Mononuclear cell (primary cell): ENCODE measurements around the gene SPATA9. TPM values are rescaled to one million over a fixed set of nuclear protein-coding genes. Genes with fewer than 3 reads are reported as not detected.

Experiments
- H3K27me3 ChIP-seq: 2 replicates; pipeline ENCODE4 v1.6.0; 2011; ENCODE audit warnings: low read length, control low read depth; ENCODE audit not compliant: insufficient read depth
- H3K4me1 ChIP-seq: 2 replicates; pipeline ENCODE4 v1.5.1; 2011; ENCODE audit warnings: mild to moderate bottlenecking, low read length, control low read depth; ENCODE audit not compliant: insufficient read depth
- H3K4me3 ChIP-seq: 2 replicates; pipeline ENCODE4 v1.5.1; 2011; ENCODE audit warnings: mild to moderate bottlenecking, low read length, moderate library complexity
- H3K9me3 ChIP-seq: 2 replicates; pipeline ENCODE4 v1.5.1; 2011; ENCODE audit warnings: low read depth, mild to moderate bottlenecking, control low read depth, low read length
- total RNA-seq: library from RNA; depleted of rRNA; stranded (reverse); fragments of >200 nt; gene quantifications from one replicate; pipeline ENCODE4 v1.2.3, GENCODE V29; 2012

The SPATA9 gene
- total RNA-seq, 1 donor: not detected

DNA sequence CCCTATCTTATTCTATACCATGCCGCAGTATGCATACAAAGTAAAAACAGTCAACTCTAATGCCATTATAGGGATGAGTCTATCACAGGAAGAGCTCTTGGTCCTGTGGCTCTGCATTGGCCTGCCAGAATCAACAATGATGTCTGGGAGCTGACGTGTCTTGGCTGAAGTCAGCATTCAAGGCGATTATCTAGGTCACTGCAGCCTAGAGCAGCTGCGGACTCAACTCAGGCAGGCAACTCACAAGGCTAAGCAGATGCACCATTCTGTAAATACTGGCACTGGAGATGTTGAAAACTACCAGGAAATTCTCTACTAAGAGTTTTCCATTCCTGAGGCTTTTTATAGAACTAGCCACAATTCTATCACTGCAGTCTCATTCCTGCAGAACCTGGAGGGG is 13.3 kb downstream of the SPATA9 start:
- no peaks in the 10 kb centered on the region for H3K9me3 ChIP-seq
- H3K4me3 ChIP-seq: no peak overlapping the region
- no peaks in the 10 kb centered on the region for H3K27me3 ChIP-seq
- peaks cover 5% of the 10 kb centered on the region for H3K4me1 ChIP-seq

GRCh38 chr5:95668728-95669127 is 14.1 kb downstream of the SPATA9 start:
- Histone ChIP-seq H3K9me3 (no peaks in the 10 kb centered on the region), H3K4me3 (no peak overlapping the region), H3K27me3 (no peaks in the 10 kb centered on the region), H3K4me1 (peaks cover 5% of the 10 kb centered on the region)

DNA sequence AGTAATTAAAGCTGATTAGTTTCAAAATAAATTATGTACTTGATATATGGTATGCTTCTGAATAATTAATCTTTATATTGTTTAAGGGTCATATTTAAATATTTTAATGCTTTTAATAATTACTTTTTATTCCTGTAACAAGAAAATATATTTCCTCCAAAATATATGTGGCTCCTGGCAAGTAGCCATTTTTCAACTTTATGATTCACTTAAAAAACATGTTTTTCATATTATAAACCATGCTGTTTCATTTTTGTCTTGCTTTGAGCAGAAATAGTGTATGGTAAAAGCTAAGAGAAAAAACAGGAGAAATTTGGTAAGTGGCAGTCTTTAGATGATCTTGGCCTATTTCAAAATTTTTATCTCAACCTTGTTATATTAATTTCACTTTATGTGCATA is 14.6 kb downstream of the SPATA9 start:
- Histone ChIP-seq H3K4me3 (no peak overlapping the region), H3K27me3 (no peaks in the 10 kb centered on the region), H3K4me1 (peaks cover 5% of the 10 kb centered on the region), H3K9me3 (no peaks in the 10 kb centered on the region)

DNA sequence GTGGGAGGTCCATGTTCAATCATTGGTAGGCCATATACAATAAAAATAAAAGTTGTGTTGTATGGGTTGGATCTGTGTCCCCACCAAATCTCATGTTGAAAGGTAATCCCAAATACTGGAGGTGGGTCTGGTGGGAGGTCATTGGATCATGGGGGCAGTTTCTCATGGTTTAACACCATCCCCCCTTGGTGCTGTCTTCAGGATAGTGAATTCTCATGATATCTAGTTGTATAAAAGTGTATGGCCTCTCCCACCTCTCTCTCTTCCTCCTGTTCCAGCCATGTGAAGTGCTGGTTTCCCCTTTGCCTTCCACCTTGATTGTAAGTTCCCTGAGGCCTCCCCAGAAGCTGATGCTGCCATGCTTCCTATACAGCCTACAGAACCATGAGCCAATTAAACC is 15.1 kb downstream of the SPATA9 start:
- Histone ChIP-seq H3K4me1 (peaks cover 5% of the 10 kb centered on the region), H3K4me3 (no peak overlapping the region), H3K27me3 (no peaks in the 10 kb centered on the region), H3K9me3 (no peaks in the 10 kb centered on the region)

DNA sequence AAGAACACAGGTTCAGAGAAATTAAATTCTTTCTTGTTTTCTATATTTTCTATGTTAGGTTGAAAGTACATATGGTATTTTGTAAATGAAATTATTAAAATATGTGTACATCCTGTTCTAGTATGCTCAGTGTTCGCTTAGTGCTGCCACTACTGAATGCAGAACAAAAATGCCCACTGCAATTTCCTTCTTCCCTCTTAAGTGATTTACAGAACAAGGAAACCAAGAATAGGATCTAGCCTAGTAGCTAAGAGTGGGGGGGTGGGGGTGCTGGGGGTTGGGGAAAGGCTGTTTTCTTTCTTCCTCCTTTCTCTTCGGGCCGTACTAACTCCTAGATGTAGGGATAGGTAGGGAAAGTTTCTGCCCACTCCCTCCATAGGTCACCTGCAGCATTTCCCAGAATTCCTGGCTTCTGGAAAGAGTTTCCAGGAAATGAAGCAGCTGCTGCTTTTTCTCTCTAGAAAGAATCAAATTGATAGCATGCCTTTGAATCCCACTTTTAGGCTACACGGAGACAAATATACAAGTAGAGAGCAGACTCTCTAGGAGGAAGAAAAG is 15.7 kb downstream of the SPATA9 start:
- no peak overlapping the region for H3K4me3 ChIP-seq
- H3K4me1 ChIP-seq: peaks cover 4% of the 10 kb centered on the region
- no peaks in the 10 kb centered on the region for H3K9me3 ChIP-seq
- no peaks in the 10 kb centered on the region for H3K27me3 ChIP-seq

- Histone ChIP-seq H3K4me3 (no peak overlapping the region), H3K4me1 (no peaks in the 10 kb centered on the region), H3K27me3 (no peaks in the 10 kb centered on the region), H3K9me3 (no peaks in the 10 kb centered on the region)
Measured at GRCh38 chr5:95664204-95664786, 18.5 kb downstream of the SPATA9 start.

- Histone ChIP-seq H3K4me3 (no peak overlapping the region), H3K9me3 (no peaks in the 10 kb centered on the region), H3K4me1 (no peaks in the 10 kb centered on the region), H3K27me3 (no peaks in the 10 kb centered on the region)
Measured at GRCh38 chr5:95662946-95663345, 19.8 kb downstream of the SPATA9 start.

DNA sequence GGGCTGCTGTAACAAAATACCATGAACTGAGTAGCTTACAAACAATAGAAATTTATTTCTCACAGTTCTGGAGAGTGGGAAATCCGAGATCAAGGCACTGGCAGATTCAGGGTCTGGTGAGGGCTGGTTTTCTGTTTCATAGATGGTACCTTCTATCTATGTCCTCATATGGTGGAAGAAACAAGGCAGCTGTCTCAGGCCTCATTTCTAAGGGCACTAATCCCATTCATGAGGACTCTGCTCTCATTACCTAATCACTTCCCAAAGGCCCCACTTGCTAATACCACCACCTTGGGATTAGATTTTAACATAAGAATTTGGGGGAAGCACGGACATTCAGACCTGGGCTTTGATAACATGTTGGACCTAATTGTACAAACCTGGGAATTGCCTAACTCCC is 22.7 kb downstream of the SPATA9 start:
- no peak overlapping the region for H3K4me3 ChIP-seq
- no peaks in the 10 kb centered on the region for H3K27me3 ChIP-seq
- no peaks in the 10 kb centered on the region for H3K9me3 ChIP-seq
- no peaks in the 10 kb centered on the region for H3K4me1 ChIP-seq

- no peaks in the 10 kb centered on the region for H3K4me1 ChIP-seq
- H3K9me3 ChIP-seq: no peaks in the 10 kb centered on the region
- H3K27me3 ChIP-seq: no peaks in the 10 kb centered on the region
Measured at GRCh38 chr5:95655575-95655974, 27.2 kb downstream of the SPATA9 start.

GRCh38 chr5:95654196-95654595 is 28.6 kb downstream of the SPATA9 start:
- Histone ChIP-seq H3K27me3 (no peaks in the 10 kb centered on the region), H3K4me1 (no peaks in the 10 kb centered on the region), H3K4me3 (no peak overlapping the region), H3K9me3 (no peaks in the 10 kb centered on the region)

More at GRCh38 chr5:95655575-95655974, 27.2 kb downstream of the SPATA9 start:
- no peak overlapping the region for H3K4me3 ChIP-seq

GRCh38 chr5:95652849-95653248 is 29.9 kb downstream of the SPATA9 start:
- Histone ChIP-seq H3K9me3 (no peaks in the 10 kb centered on the region), H3K4me1 (peaks cover under 1% of the 10 kb centered on the region), H3K27me3 (no peaks in the 10 kb centered on the region), H3K4me3 (no peak overlapping the region)

DNA sequence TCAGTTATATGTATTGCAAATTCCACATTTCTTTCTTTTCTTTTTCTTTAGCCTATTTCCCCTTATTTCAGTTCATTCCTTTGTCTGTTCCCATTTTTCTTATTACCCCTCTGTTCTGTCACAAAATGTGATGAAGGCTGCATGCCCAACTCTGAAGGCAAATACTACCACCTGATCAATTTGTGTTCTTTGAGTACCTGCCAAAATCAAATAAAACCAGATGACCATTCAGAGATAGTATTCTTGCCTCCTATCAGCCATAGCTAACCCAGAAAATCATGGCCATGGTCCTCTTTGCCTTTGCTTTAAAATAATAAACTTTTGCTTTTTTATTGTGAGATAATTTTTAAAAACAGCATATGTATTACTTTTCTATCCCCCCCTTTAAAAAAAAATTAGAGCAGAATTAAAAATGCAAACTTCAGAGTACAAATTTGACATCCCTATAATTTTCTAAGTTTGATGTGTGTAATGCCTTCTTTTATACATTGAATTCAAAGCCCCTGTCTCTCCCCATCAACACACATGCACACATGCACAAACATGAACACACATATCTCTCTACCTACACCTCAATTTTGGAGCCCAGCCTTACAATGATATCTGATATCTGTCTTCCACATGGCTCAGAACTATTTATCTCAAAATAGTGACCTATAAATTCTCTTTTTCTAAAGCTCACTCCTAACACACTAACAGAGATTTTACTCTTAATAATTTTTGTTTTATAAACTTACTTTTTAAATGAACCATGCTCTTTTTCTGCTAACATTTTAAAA is 32.8 kb downstream of the SPATA9 start:
- H3K27me3 ChIP-seq: no peaks in the 10 kb centered on the region
- no peaks in the 10 kb centered on the region for H3K9me3 ChIP-seq
- no peak overlapping the region for H3K4me3 ChIP-seq
- H3K4me1 ChIP-seq: peaks cover 14% of the 10 kb centered on the region

DNA sequence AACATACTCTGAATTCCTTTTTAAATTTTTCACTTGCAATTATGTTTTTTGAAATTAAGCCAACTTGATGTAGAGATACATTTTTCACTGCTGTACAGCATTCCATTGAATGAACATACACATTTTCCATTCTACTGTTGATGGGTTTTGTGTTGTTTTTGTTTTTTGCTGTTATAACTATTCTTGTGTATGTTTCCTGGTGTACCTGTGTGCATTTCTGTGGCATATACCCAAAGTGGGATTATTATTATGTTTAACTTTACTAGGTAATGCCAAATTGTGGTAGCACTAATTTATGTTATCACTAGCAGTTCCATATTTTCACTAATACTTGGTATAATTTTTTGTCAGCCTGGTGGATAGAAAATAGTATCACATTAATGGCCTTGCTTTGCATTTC is 33.5 kb downstream of the SPATA9 start:
- Histone ChIP-seq H3K9me3 (no peaks in the 10 kb centered on the region), H3K27me3 (no peaks in the 10 kb centered on the region), H3K4me3 (no peak overlapping the region), H3K4me1 (peaks cover 18% of the 10 kb centered on the region)

DNA sequence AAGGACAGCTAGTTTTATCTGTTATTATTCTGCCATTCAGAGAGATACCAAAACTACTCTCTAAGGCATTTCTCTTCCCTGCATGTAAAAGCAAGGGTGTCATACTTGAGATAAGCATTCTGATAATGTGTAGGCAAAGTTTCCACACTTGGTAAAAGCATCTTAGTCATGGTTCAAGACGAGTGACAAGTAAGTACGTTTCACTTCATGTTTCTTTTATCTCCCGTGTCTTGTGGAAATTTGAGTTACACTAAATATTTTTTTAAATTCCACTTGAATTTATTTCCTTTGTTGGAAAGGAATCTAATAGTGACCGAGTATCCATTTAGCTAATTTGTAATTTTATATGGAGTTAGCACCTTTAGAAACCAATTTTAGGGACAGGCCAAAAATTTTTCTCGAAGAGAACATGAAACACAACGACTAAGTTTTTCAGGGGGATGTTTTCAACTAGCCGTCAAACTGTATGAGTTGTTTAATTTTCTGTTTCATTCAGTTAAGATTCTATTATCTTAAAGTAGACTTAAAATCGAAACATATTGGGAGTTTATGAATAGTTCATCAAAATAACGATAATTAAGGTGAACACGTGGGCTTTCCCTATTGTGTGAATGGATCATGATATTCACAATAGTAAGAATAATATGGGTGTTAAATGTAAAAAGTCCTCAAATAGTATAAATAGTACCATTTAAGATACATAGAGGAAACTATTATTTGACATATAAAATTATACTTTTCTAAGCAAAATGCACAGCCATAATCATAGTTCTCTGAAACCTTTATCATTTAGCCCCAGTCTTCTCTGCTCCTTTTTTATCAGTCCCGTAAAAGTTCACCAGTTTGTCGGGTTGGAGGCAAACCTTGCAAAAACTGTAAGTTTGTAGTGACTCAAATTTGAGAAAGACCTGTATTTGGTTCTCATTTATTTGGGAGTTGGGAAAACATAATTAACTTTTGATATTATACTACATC is 34.6 kb downstream of the SPATA9 start:
- no peak overlapping the region for H3K4me3 ChIP-seq
- H3K9me3 ChIP-seq: no peaks in the 10 kb centered on the region
- H3K27me3 ChIP-seq: no peaks in the 10 kb centered on the region
- H3K4me1 ChIP-seq: peaks cover 21% of the 10 kb centered on the region
